HFFc6 (cell line): ENCODE results near the gene SCYL1. TPM values are rescaled to one million over a fixed set of nuclear protein-coding genes. Genes with fewer than 3 reads are reported as not detected.
A peak's percentile ranks its signal among the peaks of the same experiment; 100 is the strongest.

Experiments used
- DNase-seq: peaks from one replicate; pipeline ENCODE4 v3.0.0-alpha.2; 2018
- H3K27ac Mint-ChIP-seq: 2 replicates; pipeline ENCODE4 v1.8.0; 2020; ENCODE audit warnings: mild to moderate bottlenecking, mixed read lengths
- H3K27me3 Mint-ChIP-seq: 2 replicates; pipeline ENCODE4 v1.8.0; 2021; ENCODE audit warnings: mild to moderate bottlenecking, moderate library complexity, mixed read lengths; ENCODE audit not compliant: insufficient read depth
- H3K36me3 Mint-ChIP-seq: 2 replicates; pipeline ENCODE4 v1.8.0; 2021; ENCODE audit warnings: low read depth, mixed read lengths
- H3K4me1 Mint-ChIP-seq: 2 replicates; pipeline ENCODE4 v1.8.0; 2020; ENCODE audit warnings: low read depth, mixed read lengths
- H3K4me3 Mint-ChIP-seq: 2 replicates; pipeline ENCODE4 v1.8.0; 2020; ENCODE audit warnings: mild to moderate bottlenecking, moderate library complexity, mixed read lengths
- H3K9me3 Mint-ChIP-seq: 2 replicates; pipeline ENCODE4 v1.8.0; 2020; ENCODE audit warnings: mild to moderate bottlenecking, mixed read lengths
- CTCF ChIP-seq: fragments of 200-600 bp; sonication (generic); IDR thresholded peaks from 2 replicates; pipeline ENCODE4 v1.5.0; 2021; ENCODE audit warnings: antibody characterized with exemption, mild to moderate bottlenecking
- long read RNA-seq: library from polyadenylated mRNA; unstranded; transcript quantifications from one replicate; pipeline ENCODE4 v2.0.0, GENCODE V29; 2019
- total RNA-seq, 6 experiments: library from RNA; stranded (reverse); fragmentation: NEBNext Ultra II Directional; extraction: Animal tissue kit (Norgen Biotek cat#: 25700); gene quantifications; 2 replicates in 1 of 6; 3 replicates in 5 of 6; pipeline ENCODE4 v1.2.3, GENCODE V29; 2021

SCYL1 gene
- total RNA-seq = 100 to 1,000 TPM; 120 to 137 (median 126) TPM
- long read RNA-seq, transcript SCYL1-201 (18 exons, 2,642 nt) = major isoform, 25 of 99 reads
- long read RNA-seq, transcript SCYL1-203 (18 exons, 2,583 nt) = minor isoform, 23 of 99 reads
- long read RNA-seq, partial matches to known transcripts = 25 of 99 reads
- long read RNA-seq, other reads (novel, unspliced or antisense) = 24 of 99 reads

DNA sequence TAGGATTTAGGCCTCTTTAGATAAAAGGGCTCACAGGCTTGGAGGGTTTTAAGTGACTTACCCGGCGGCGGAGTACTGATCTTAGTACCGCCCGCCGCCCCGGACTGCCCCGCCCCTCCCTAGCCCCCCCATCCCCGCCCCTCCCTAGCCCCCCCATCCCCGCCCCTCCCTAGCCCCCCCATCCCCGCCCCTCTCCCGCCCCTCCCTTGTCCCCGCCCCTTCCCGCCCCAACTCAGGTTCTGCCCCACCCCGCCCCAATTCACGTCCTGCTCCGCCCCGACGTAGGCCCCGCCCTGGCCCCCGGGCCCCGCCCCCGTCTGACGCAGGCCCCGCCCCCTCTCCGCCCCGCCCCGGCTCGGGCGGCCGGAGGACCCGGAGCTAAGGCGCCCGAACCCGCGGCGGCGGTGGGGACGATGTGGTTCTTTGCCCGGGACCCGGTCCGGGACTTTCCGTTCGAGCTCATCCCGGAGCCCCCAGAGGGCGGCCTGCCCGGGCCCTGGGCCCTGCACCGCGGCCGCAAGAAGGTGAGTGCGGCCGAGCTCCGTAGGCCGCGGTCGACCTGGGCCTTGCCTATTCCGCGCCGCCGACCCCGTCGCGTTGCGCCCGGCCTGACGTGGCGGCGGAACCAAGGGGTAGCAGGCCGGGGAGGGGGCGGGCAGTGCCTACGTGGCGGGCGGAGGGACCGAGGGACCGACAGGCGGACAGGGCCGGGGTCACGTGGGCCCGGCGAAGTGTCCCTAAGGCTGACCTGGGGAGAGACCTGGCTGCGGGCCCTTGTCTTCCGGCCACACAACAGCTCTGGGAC is at the start of gene SCYL1:
TSS of gene SCYL1 (plus strand) at position 343 of the 805 bp plus-strand sequence. CDS start at position 414, 71 bp downstream.
- Mint-ChIP-seq H3K4me1 (peaks cover 8% of the 10 kb centered on the region), H3K27ac (peak within 1 kb of the TSS; percentile 80), H3K9me3 (peaks cover 4% of the 10 kb centered on the region; the same call in 1 of the 2 replicates), H3K27me3 (peaks cover 2% of the 10 kb centered on the region), H3K4me3 (peak within 1 kb of the TSS; percentile 96), H3K36me3 (peaks cover 13% of the 10 kb centered on the region)
- DNase-seq = peak; percentile 41
- no peak for TF ChIP-seq CTCF

- H3K27me3 Mint-ChIP-seq = no peaks in the 10 kb centered on the region; the same call in none of the 2 replicates
- H3K9me3 Mint-ChIP-seq = no peaks in the 10 kb centered on the region
- DNase-seq = no peak
- no peak for TF ChIP-seq CTCF
- H3K4me1 Mint-ChIP-seq = peaks cover 61% of the 10 kb centered on the region
- peak overlapping the region; percentile 99 for H3K27ac Mint-ChIP-seq
- H3K36me3 Mint-ChIP-seq = no peaks in the 10 kb centered on the region
- H3K4me3 Mint-ChIP-seq = peak overlapping the region; percentile 96
These were observed 48.2 kb upstream of the SCYL1 start for GRCh38 chr11:65476632-65477148.

- peak; percentile 86 for DNase-seq
- no peaks in the 10 kb centered on the region; the same call in none of the 2 replicates for H3K27me3 Mint-ChIP-seq
- H3K36me3 Mint-ChIP-seq = no peaks in the 10 kb centered on the region
- H3K9me3 Mint-ChIP-seq = no peaks in the 10 kb centered on the region
- peaks cover 61% of the 10 kb centered on the region for H3K4me1 Mint-ChIP-seq
- no peak for TF ChIP-seq CTCF
- peak overlapping the region; percentile 99 for H3K27ac Mint-ChIP-seq
- H3K4me3 Mint-ChIP-seq = peak overlapping the region; percentile 96
These were observed 47.5 kb upstream of the SCYL1 start for GRCh38 chr11:65477149-65477965.

DNA sequence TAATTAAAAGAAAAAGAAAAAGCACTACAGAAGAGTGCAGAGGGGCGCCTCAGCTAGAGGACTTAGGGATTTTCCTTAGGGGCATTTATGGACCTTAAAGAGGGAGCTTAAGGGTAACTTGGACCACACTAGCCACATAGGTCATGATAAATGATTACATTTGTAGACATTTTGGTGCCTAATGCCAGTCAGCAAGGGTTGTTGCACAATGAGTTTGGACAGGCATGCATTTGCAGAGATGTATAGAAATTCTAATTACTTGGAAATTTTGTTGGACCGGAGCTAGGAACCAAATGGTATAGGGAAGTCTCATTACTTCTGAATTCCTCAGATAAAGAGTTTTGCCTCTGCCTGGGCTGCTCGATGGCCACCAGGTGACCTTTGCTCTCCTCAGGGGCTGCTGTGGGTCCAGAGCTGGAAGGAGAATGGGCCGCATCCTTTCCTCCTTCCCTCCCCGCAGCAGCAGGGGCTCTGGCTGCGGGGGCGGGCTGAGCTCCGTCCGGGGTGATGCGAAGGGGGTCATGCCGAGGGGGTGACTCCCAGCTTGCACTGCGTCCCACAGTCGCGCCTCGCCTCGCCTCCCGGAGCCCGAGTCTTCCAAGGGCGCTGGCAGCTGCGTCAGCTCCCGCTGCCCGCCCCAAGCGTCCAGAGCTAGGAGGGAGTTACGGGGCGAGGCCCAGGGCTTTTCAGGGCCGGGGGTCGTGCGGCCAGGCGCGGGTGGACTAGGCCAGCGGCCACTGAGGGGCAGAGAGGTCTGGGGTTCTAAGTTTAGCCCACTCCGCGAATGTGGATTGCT is 46.3 kb upstream of the SCYL1 start:
- no peak for TF ChIP-seq CTCF
- Mint-ChIP-seq H3K4me1 (peaks cover 63% of the 10 kb centered on the region), H3K27me3 (no peaks in the 10 kb centered on the region; the same call in none of the 2 replicates), H3K9me3 (no peaks in the 10 kb centered on the region), H3K27ac (peak overlapping the region; percentile 99), H3K36me3 (no peaks in the 10 kb centered on the region), H3K4me3 (peak overlapping the region; percentile 79)
- no peak for DNase-seq
